Measurements from ENCODE around the gene VKORC1. TPM values are rescaled to one million over a fixed set of nuclear protein-coding genes. Genes with fewer than 3 reads are reported as not detected.

VKORC1 gene
- total and polyA plus RNA-seq, 2 of the 8 experiments (the other 6 are each of a cell fraction or from before 2014, with no cell fraction given): 84.1 to 483 TPM

GRCh38 chr16:31071861-31072260, 22.7 kb downstream of the VKORC1 start:
- ChIA-PET POLR2A (ENCODE audit: partially characterized antibody) (interaction anchor here (1.3 to 4.9 kb wide), 3 partner anchors 13 to 87 kb away, joined by 3 to 34 read pairs (median 3); partner anchors contain the start of gene HSD3B7), CTCF (ENCODE audit: partially characterized antibody) (interaction anchor here (1.5 kb wide), 1 partner anchor 11 kb away, joined by 3 read pairs; no protein-coding TSS in a partner anchor)
- Histone ChIP-seq H2BK5ac (ENCODE audit: low read depth, low read length) (no peak overlapping the region), H3K79me1 (ENCODE audit: low read depth, low read length) (peaks cover 11% of the 10 kb centered on the region; the same call in 1 of the 2 replicates), H3K4me1 (replicated peaks in 1 of 4; ENCODE audit: control insufficient read depth in 3 of 4, insufficient read depth in 4 of 4, low read length in 3 of 4) (peaks cover 0 to 1% (median 0%) of the 10 kb centered on the region in 4 experiments; a peak in 2 of 7 replicates), H3K18ac (ENCODE audit: extremely low read depth, low read length) (no peak overlapping the region), H3K27ac (ENCODE audit: low read depth, low read length) (no peak overlapping the region), H3K23ac (ENCODE audit: insufficient read length) (no peak overlapping the region), H3K4me3 (ENCODE audit: extremely low read depth in 1 of 4, insufficient read depth in 2 of 4, low read depth in 3 of 4, low read length in 4 of 4) (peak overlapping the region; percentile 89 to 98 (median 90); a peak in 7 of 8 replicates), H2AK5ac (ENCODE audit: low read depth, low read length) (peak overlapping the region; percentile 4; the same call in 1 of the 2 replicates), H4K20me1 (replicated peaks in 1 of 2; ENCODE audit: control insufficient read depth in 1 of 2, insufficient read depth in 2 of 2, low read length in 2 of 2) (peaks cover under 1 to 5% of the 10 kb centered on the region in 2 experiments), H3K9me3 (ENCODE audit: insufficient read depth in 2 of 2, low read depth in 1 of 2, low read length in 1 of 2) (no peaks in the 10 kb centered on the region), H3K56ac (replicated peaks; ENCODE audit: insufficient read length, low read depth, low read length) (no peak overlapping the region), H4K91ac (replicated peaks; ENCODE audit: insufficient read length, low read length) (no peak overlapping the region), H3K23me2 (ENCODE audit: low read depth, low read length) (peaks cover 7% of the 10 kb centered on the region; the same call in 1 of the 2 replicates), H2BK20ac (ENCODE audit: low read length) (no peak overlapping the region), H2BK15ac (ENCODE audit: low read length) (no peak overlapping the region), H2BK120ac (replicated peaks; ENCODE audit: low read depth, low read length) (no peak overlapping the region), H3K9ac (replicated peaks in 1 of 4; ENCODE audit: extremely low read depth in 1 of 4, low read depth in 3 of 4, low read length in 3 of 4) (peak overlapping the region in 2 of 4 experiments; percentile 5 to 78; a peak in 2 of 7 replicates), H2AFZ (ENCODE audit: low read length) (no peak overlapping the region), H3K36me3 (ENCODE audit: control insufficient read depth in 2 of 4, insufficient read depth in 4 of 4, low read length in 3 of 4) (peaks cover 0 to 7% (median 3%) of the 10 kb centered on the region in 4 experiments; a peak in 3 of 8 replicates), H2BK12ac (ENCODE audit: low read depth, low read length) (no peak overlapping the region), H3K14ac (ENCODE audit: insufficient read length) (no peak overlapping the region), H3K4ac (replicated peaks; ENCODE audit: insufficient read length, low read depth, low read length) (no peak overlapping the region), H4K5ac (ENCODE audit: insufficient read length, low read depth, low read length) (no peak overlapping the region), H3K79me2 (ENCODE audit: control insufficient read depth in 1 of 2, insufficient read depth in 2 of 2, low read length in 2 of 2) (peaks cover 13 to 66% of the 10 kb centered on the region in 2 experiments), H4K8ac (ENCODE audit: extremely low read depth, insufficient read depth, low read length) (no peak overlapping the region), H3K4me2 (ENCODE audit: insufficient read depth in 1 of 2, low read depth in 2 of 2, low read length in 2 of 2) (peak overlapping the region; percentile 77 to 96), H3K27me3 (replicated peaks in 1 of 4; ENCODE audit: control insufficient read depth in 3 of 4, extremely low read depth in 1 of 4, insufficient read depth in 3 of 4, low read length in 3 of 4) (no peaks in the 10 kb centered on the region)
- WGBS, 2 experiments (ENCODE audit: extremely low coverage in 1 of 2, insufficient coverage in 1 of 2, insufficient read length in 1 of 2, insufficient replicate concordance in 2 of 2, low coverage in 1 of 2, low lambda C conversion rate in 2 of 2, missing lambda C conversion rate in 1 of 2): 83% methylated on average over 4 of the region's 4 CpGs; no CpG with 5 or more reads in 1 of the 2 experiments
- TF ChIP-seq TCF12 (IDR thresholded peaks at IDR 0.05; ENCODE audit: low read depth, low read length) (no peak), HDAC2 (IDR thresholded peaks at IDR 0.05; ENCODE audit: borderline replicate concordance in 1 of 2, low read depth in 2 of 2, low read length in 2 of 2) (no peak)
- FAIRE-seq (no peak), DNase-seq (ENCODE audit: low read depth in 1 of 2, low spot score in 2 of 2) (no peak)
